Activated CD4-positive, alpha-beta T cell treated with anti-CD3 and anti-CD28 coated beads, Interleukin-2, amount 10 ng/mL, durations not matched to agents 7 days and 5 days (primary cell): Measurements from ENCODE around the gene SPATA31D1. TPM values are rescaled to one million over a fixed set of nuclear protein-coding genes. Genes with fewer than 3 reads are reported as not detected.
"Not testable (repeated sequence)": the region's sequence is repeated elsewhere in the genome, so short reads cannot be mapped to it uniquely, and the experiment has no call there.

ENCODE experiments used
- CTCF ChIA-PET: fragments of 350-600 bp; sonication (Branson Sonifier 250); formaldehyde crosslinking; loops from one replicate; lab custom pipeline; 2021; ENCODE audit warnings: antibody characterized with exemption; lab: Charles Lee
- POLR2A ChIA-PET: fragments of 350-600 bp; sonication (Branson Sonifier 250); formaldehyde crosslinking; loops from one replicate; lab custom pipeline; 2021; ENCODE audit warnings: antibody characterized with exemption; lab: Charles Lee
- DNase-seq: peaks from one replicate; pipeline ENCODE4 v3.0.0-alpha.2; 2020
- H3K27ac Mint-ChIP-seq: one replicate; pipeline ENCODE4 v1.8.0; 2021; ENCODE audit warnings: mild to moderate bottlenecking, moderate library complexity, mixed read lengths
- H3K27me3 Mint-ChIP-seq: one replicate; pipeline ENCODE4 v1.8.0; 2021; ENCODE audit warnings: mixed read lengths
- H3K36me3 Mint-ChIP-seq: one replicate; pipeline ENCODE4 v1.8.0; 2021; ENCODE audit warnings: low read depth, mixed read lengths
- H3K4me1 Mint-ChIP-seq: one replicate; pipeline ENCODE4 v1.8.0; 2021; ENCODE audit warnings: mixed read lengths
- H3K4me3 Mint-ChIP-seq: one replicate; pipeline ENCODE4 v1.8.0; 2021; ENCODE audit warnings: mild to moderate bottlenecking, moderate library complexity, mixed read lengths
- H3K9me3 Mint-ChIP-seq: one replicate; pipeline ENCODE4 v1.8.0; 2021; ENCODE audit warnings: mixed read lengths
- total RNA-seq, 2 experiments: library from RNA; stranded (reverse); gene quantifications; one replicate each; pipeline ENCODE4 v1.2.3, GENCODE V29; 2021

SPATA31D1 gene
- total RNA-seq: not detected

DNA sequence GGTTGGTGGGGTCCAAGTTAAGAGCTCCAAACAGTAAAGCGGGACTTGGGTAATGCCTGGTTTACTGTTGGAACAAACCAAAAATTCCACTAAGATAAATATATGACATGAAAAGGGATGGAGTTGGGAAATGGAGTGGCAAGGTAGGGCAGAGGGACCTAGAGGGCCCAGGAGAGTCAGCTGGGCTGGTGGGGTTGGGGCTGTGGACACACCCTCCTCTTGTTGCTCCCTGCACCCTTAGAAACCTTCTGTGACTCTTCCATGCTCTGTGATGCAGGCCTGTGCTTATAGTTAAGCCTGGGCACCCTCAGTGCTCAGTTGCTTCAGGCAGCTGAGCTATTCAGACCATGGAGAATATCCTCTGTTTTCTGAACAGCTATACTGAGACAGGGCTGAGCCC, at the start of gene SPATA31D1:
SPATA31D1 (plus strand) TSS at position 301 of the 400 bp plus-strand sequence; CDS start at position 348, 47 bp downstream.
- H3K4me3 Mint-ChIP-seq, H3K27me3 Mint-ChIP-seq, CTCF ChIA-PET, H3K36me3 Mint-ChIP-seq, H3K4me1 Mint-ChIP-seq, H3K9me3 Mint-ChIP-seq, H3K27ac Mint-ChIP-seq, DNase-seq, POLR2A ChIA-PET: not testable (repeated sequence)

DNA sequence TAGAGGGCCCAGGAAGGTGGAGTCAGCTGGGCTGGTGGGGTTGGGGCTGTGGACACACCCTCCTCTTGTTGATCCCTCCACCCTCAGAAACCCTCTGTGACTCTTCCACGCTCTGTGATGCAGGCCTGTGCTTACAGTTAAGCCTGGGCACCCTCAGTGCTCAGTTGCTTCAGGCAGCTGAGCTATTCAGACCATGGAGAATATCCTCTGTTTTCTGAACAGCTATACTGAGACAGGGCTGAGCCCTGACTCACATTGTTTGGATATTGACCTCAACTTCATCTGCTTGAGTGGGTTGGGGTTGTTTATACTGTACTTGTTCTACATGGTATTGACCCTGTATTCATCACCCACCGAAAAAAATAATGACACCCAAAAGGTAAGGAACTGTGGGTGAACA, 45.2 kb upstream of the SPATA31D1 start, which contains the start of gene SPATA31D3:
SPATA31D3 (plus strand) TSS at position 108 of the 400 bp plus-strand sequence; CDS start at position 194, 86 bp downstream.
- CTCF ChIA-PET, H3K27ac Mint-ChIP-seq, H3K36me3 Mint-ChIP-seq, H3K4me1 Mint-ChIP-seq, H3K27me3 Mint-ChIP-seq, H3K4me3 Mint-ChIP-seq, POLR2A ChIA-PET, H3K9me3 Mint-ChIP-seq, DNase-seq: not testable (repeated sequence)

DNA sequence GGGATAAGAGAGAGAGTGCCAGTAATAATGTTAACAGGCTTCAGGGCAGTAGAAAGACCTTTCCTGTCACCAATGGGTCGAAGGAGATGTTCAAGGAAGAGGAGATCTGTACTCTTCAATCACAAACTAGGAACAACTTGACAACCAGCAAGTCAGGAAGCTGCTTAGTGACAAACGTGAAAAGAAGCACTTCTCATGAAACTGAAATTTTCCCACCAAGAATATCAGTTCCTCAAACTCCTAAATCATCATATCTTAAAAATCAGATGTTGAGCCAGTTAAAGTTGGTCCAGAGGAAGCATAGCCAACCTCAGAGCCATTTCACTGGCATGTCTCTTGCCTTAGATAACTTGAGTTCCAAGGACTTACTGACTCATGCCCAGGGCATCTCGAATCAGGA, 39.9 kb upstream of the SPATA31D1 start:
- H3K4me1 Mint-ChIP-seq, H3K4me3 Mint-ChIP-seq, H3K36me3 Mint-ChIP-seq, H3K27me3 Mint-ChIP-seq, H3K9me3 Mint-ChIP-seq, POLR2A ChIA-PET, CTCF ChIA-PET, DNase-seq, H3K27ac Mint-ChIP-seq: not testable (repeated sequence)

DNA sequence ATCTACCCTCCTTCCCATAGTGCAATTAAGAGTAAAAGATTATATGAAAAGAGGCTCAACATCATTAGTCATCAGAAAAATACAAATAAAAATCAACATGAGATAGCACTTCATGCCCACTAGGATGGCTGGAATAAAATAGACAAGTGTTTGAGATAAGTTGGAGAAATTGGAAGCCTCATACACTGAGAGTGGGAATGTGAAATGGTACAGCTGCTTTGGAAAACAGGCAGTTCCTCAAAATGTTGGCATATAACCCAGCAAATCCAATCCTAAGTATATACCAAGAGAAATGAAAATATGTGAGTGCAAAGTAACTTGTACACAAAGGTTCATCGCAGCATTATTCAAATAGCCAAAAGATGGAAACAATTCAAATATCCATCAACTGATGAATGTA, 35.5 kb upstream of the SPATA31D1 start:
- no peak overlapping the region for H3K27ac Mint-ChIP-seq
- DNase-seq: no peak
- ChIA-PET POLR2A (no interaction called here), CTCF (no interaction called here)
- peaks cover 12% of the 10 kb centered on the region for H3K9me3 Mint-ChIP-seq
- H3K36me3 Mint-ChIP-seq: no peaks in the 10 kb centered on the region
- H3K27me3 Mint-ChIP-seq: no peaks in the 10 kb centered on the region
- no peaks in the 10 kb centered on the region for H3K4me1 Mint-ChIP-seq
- no peak overlapping the region for H3K4me3 Mint-ChIP-seq

DNA sequence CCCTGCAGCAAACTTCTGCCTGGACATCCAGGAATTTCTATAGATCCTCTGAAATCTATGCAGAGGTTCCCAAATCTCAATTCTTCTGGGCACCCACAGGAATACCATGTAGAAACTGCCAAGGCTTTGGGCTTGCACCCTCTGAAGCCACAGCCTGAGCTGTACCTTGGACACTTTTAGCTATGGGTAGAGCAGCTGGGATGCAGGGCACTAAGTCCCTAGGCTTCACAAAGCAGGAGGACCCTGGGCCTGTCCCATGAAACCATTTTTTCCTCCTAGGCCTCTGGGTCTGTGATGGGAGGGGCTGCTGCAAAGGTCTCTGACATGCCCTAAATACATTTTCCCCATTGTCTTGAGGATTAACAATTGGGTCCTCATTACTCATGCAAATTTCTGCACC, 32.9 kb upstream of the SPATA31D1 start:
- no peak for DNase-seq
- Mint-ChIP-seq H3K9me3 (peaks cover 12% of the 10 kb centered on the region), H3K27ac (no peak overlapping the region), H3K27me3 (no peaks in the 10 kb centered on the region), H3K4me1 (no peaks in the 10 kb centered on the region), H3K4me3 (no peak overlapping the region), H3K36me3 (no peaks in the 10 kb centered on the region)
- ChIA-PET POLR2A (no interaction called here), CTCF (no interaction called here)

DNA sequence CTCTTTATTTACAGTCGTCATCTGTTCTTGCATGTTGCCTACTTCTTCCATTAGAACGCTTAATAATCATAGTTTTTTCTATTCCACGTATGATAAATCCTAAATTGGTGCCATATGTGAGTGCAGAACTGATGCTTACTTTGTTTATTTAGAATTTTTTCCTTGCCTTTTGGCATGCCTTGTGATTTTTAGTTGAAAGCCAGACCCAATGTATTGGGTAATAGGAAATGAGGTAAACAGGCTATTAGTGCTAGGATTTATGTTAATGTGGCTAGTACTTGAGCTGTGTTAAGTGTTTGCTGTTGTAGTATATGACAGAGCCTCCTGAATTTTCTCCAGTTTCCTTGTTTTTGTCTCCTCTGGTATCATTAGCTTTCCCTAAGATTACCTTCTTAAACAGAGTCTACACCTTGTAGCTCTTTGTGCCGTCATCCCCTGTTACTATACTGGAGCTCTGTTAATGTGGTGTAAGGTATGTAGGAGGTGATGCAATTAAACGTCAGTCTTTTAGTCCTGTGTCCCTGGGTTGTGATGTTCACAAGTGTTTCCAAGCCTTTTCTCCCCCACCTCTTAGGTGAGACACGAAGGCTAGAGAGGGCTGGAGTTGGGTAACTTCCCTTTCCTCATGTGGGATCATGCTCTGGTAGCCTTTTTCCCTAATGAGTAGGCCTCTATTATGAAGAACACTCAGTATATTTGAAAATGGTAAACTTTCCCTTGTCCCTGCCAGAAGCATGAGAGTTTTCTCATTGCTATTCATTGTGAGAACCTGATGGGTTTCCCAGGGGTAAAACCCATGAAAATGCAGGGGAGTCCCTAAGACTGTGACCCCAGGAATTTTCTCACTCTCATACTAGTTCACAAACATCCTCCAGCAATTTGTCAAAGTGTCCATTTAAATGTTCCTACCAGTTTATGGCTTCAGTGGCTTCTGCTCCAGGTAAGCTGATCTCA, 24.1 kb upstream of the SPATA31D1 start:
- DNase-seq: no peak
- ChIA-PET POLR2A (no interaction called here), CTCF (no interaction called here)
- Mint-ChIP-seq H3K27ac (no peak overlapping the region), H3K4me1 (no peaks in the 10 kb centered on the region), H3K36me3 (no peaks in the 10 kb centered on the region), H3K27me3 (no peaks in the 10 kb centered on the region), H3K4me3 (no peak overlapping the region), H3K9me3 (peaks cover 3% of the 10 kb centered on the region)

DNA sequence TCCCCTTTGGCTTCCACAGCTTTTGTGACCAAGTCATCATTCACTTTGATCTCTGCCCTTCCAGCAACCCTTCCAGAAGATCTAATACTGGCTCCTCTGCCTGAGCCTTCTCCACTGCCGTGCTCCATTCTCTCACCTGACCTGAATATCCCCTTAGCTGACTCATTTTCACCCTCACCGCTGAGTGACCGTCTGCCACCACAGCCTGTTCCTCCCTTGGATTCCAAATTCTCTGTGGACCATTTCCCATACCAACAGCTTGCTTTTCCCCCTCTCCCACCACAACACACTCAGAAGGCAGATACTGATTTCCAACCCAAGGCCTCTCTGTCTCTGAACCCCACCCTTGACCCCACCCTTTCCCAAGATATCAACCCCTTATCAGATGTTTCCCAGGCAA, 20.5 kb upstream of the SPATA31D1 start:
- Mint-ChIP-seq H3K4me1 (no peaks in the 10 kb centered on the region), H3K27me3 (no peaks in the 10 kb centered on the region), H3K4me3 (no peak overlapping the region), H3K36me3 (no peaks in the 10 kb centered on the region), H3K9me3 (peaks cover 3% of the 10 kb centered on the region), H3K27ac (no peak overlapping the region)
- POLR2A ChIA-PET: no interaction called here
- DNase-seq: no peak
- CTCF ChIA-PET: no interaction called here

DNA sequence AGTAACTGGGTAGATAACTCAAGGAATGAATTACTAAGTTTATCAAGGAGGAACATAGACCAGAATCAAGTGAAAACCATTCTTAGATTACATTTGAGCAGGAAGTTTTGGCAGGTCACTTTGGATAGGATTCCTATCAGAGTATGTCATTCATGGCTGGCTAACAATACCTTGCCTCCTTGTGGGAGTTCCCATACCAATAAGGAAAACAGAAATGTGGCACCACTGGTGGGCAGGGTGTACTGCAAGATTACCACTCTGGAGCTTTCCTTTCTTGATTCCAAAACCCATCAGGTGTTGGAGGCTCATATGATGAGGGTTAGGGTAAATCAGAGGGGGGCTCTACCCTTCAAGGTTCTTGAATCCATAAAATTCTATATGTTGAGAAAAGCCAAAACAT, 18.6 kb upstream of the SPATA31D1 start:
- H3K36me3 Mint-ChIP-seq: no peaks in the 10 kb centered on the region
- peaks cover 5% of the 10 kb centered on the region for H3K9me3 Mint-ChIP-seq
- H3K27ac Mint-ChIP-seq: no peak overlapping the region
- CTCF ChIA-PET: no interaction called here
- DNase-seq: no peak
- no peak overlapping the region for H3K4me3 Mint-ChIP-seq
- H3K4me1 Mint-ChIP-seq: no peaks in the 10 kb centered on the region
- POLR2A ChIA-PET: no interaction called here
- no peaks in the 10 kb centered on the region for H3K27me3 Mint-ChIP-seq

DNA sequence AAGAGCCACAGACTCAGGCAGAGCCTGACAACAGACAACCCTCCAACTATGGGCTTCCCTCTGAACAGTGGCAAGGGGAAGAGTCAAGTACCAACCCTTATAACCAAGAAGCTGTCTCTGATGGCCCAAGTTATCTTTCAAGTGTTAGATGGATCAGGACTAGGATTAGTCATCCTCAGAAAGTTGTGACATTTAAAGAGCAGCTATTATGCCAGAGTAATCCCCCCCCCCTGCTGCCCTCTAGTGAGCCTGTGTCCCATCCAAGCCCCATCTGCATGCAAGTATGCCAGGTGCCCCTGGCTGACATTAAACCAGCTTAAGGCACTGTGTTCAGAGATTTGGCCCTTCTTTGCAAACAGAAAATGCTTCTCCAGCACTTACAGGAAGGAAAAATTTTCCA, 16.8 kb upstream of the SPATA31D1 start:
- no peak for DNase-seq
- Mint-ChIP-seq H3K27ac (no peak overlapping the region), H3K27me3 (no peaks in the 10 kb centered on the region), H3K4me3 (no peak overlapping the region), H3K4me1 (no peaks in the 10 kb centered on the region), H3K36me3 (no peaks in the 10 kb centered on the region), H3K9me3 (peaks cover 8% of the 10 kb centered on the region)
- CTCF ChIA-PET: no interaction called here
- POLR2A ChIA-PET: no interaction called here

DNA sequence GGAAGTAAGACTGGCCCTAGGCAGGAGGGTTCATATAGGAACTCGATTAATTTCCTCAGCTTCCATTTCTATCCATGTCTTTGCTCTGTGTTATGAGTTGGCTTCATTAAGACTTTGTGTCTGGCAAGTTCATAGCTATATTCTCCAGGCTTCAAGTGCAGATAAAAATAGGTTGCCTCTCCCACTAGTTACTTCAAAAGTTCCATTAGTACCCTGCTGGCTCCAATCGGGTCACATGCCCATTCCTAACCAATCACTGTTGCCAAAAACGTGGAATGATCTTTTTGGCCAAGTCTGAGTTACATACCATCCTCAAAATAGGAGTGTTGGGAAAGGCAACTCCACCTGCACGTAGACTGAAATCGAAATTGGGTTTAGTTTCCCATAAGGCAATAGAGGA, 13.8 kb upstream of the SPATA31D1 start:
- POLR2A ChIA-PET: no interaction called here
- H3K9me3 Mint-ChIP-seq: peaks cover 5% of the 10 kb centered on the region
- H3K27ac Mint-ChIP-seq: no peak overlapping the region
- no peaks in the 10 kb centered on the region for H3K36me3 Mint-ChIP-seq
- DNase-seq: no peak
- no peak overlapping the region for H3K4me3 Mint-ChIP-seq
- H3K27me3 Mint-ChIP-seq: no peaks in the 10 kb centered on the region
- CTCF ChIA-PET: no interaction called here
- H3K4me1 Mint-ChIP-seq: no peaks in the 10 kb centered on the region

DNA sequence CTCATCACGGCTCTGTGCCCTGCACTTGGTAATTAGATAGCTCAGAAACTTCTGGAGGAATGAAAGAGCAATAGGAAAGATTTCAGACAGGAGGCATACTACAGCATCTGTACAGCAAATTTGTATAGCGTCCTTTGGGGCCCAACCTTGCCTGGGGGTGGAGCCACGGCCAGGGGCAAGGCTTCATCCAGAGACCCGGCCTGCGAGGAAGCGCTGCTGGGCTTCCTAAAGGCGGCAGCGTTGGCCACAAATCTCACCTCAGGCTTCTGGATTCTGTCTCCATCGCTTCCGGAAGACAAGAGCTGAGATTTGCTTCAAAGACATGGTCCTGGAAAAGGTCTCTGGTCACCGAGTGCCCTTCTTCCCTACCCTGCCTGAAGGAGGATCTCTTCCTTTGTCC, 12.2 kb upstream of the SPATA31D1 start:
- CTCF ChIA-PET: no interaction called here
- DNase-seq: no peak
- no peak overlapping the region for H3K4me3 Mint-ChIP-seq
- no peaks in the 10 kb centered on the region for H3K4me1 Mint-ChIP-seq
- H3K9me3 Mint-ChIP-seq: peaks cover 5% of the 10 kb centered on the region
- no peaks in the 10 kb centered on the region for H3K27me3 Mint-ChIP-seq
- POLR2A ChIA-PET: no interaction called here
- H3K36me3 Mint-ChIP-seq: no peaks in the 10 kb centered on the region
- no peak overlapping the region for H3K27ac Mint-ChIP-seq

DNA sequence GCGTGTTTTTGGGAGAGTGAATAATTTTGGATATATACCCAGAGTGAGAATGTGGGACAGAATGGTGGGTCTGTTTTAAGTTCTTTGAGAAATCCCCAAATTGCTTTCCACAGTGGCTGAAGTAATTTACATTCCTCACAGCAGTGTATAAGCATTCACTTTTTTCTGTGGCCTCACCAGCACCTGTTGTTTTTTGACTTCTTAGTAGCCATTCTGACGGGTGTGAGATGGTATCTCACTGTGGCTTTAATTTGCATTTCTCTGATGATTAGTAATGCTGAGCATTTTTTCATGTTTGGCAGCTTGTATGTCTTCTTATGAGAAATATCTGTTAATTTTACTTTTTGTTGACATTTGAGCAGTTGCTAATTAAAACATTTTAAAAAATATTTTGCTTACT, 9.4 kb upstream of the SPATA31D1 start:
- POLR2A ChIA-PET: no interaction called here
- Mint-ChIP-seq H3K9me3 (peaks cover 5% of the 10 kb centered on the region), H3K36me3 (no peaks in the 10 kb centered on the region), H3K4me3 (no peak overlapping the region), H3K27ac (no peak overlapping the region), H3K4me1 (no peaks in the 10 kb centered on the region), H3K27me3 (no peaks in the 10 kb centered on the region)
- no peak for DNase-seq
- CTCF ChIA-PET: no interaction called here

DNA sequence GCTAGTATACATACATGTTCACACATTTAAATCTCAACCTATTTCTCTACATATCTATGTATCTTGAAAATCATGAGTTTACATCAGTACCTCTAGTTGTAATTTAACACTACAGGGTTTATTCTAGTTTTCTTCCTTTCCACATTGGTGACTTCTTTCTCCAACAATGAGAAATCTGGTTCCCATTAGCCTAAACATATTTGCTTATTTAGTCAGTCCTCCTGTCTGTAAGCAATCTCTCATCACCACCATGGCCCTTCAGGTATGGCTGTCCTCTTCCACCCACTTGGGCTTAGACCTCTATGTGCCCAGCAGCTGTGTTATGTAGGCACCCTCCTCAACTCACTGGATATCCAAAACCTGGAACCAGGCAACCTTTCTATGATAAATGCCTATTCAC, 8.0 kb upstream of the SPATA31D1 start:
- Mint-ChIP-seq H3K27me3 (no peaks in the 10 kb centered on the region), H3K4me3 (no peak overlapping the region), H3K36me3 (no peaks in the 10 kb centered on the region), H3K4me1 (no peaks in the 10 kb centered on the region), H3K27ac (no peak overlapping the region), H3K9me3 (peaks cover 3% of the 10 kb centered on the region)
- ChIA-PET POLR2A (no interaction called here), CTCF (no interaction called here)
- DNase-seq: no peak

DNA sequence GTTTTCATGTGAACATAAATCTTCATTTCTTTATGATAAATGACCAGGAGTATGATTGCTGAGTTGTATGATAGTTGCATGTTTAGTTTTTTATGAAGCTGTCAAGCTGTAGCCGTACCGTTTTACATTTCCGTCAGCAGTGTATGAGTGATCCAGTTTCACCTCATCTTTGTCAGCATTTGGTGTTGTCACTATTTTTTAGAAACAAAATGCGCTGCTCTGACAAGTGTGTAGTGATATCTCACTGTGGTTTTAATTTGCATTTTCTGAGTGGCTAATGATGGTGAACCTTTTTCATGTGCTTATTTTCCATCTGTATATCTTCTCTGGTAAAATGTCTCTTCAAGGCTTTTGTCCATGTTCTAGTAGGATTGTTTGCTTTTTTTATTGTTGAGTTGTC, 6.7 kb upstream of the SPATA31D1 start:
- no peak overlapping the region for H3K4me3 Mint-ChIP-seq
- ChIA-PET POLR2A (no interaction called here), CTCF (no interaction called here)
- no peaks in the 10 kb centered on the region for H3K4me1 Mint-ChIP-seq
- H3K27me3 Mint-ChIP-seq: no peaks in the 10 kb centered on the region
- no peak overlapping the region for H3K27ac Mint-ChIP-seq
- DNase-seq: no peak
- no peaks in the 10 kb centered on the region for H3K9me3 Mint-ChIP-seq
- no peaks in the 10 kb centered on the region for H3K36me3 Mint-ChIP-seq
